HCT116 (cell line): ENCODE measurements around the gene ZNF561. TPM values are rescaled to one million over a fixed set of nuclear protein-coding genes. Genes with fewer than 3 reads are reported as not detected.

Source experiments
- ATAC-seq: fragments of 200-7000 bp; cut with Tn5 transposase; 2 replicates; pipeline ENCODE4 v1.9.1; 2020; ENCODE audit warnings: mild to moderate bottlenecking, moderate library complexity
- BruUV-seq: library from RNA; stranded (reverse); fragments of 400-500 nt; replicated peaks from 2 replicates; lab custom pipeline; 2021; lab: Mats Ljungman, UMichigan
- CTCF ChIA-PET: fragments of 300-600 bp; sonication (Branson Sonifier 250); formaldehyde crosslinking; loops from one replicate; lab custom pipeline; 2021; ENCODE audit warnings: antibody characterized with exemption; lab: Charles Lee
- POLR2A ChIA-PET: fragments of 300-600, 350-600 bp; sonication (Branson Sonifier 250); formaldehyde crosslinking; loops from one replicate; lab custom pipeline; 2021; ENCODE audit warnings: antibody characterized with exemption; lab: Charles Lee
- RAD21 ChIA-PET, 2 experiments: fragments of 300-600 bp; sonication (Branson Sonifier 250); formaldehyde crosslinking; loops; one replicate each; lab custom pipeline; 2023; ENCODE audit warnings: low total read pairs in 2 of 2; ENCODE audit not compliant: uncharacterized antibody in 2 of 2, unreplicated experiment in 2 of 2, low non-redundant PET in 1 of 2; lab: Charles Lee
- DNase-seq: peaks from one replicate; pipeline ENCODE4 v3.0.0-alpha.2; 2010; ENCODE audit warnings: low read depth, low spot score
- H2AFZ ChIP-seq: fragments of 200-600 bp; shearing (Covaris generic), sonication (generic); 2 replicates; pipeline ENCODE4 v1.6.1; 2017; ENCODE audit warnings: low read depth, mixed run types, mixed read lengths, antibody characterized with exemption, low read length; ENCODE audit not compliant: poor library complexity, severe bottlenecking
- H3K27ac ChIP-seq: 2 replicates; pipeline ENCODE4 v1.5.1; 2012; ENCODE audit warnings: low read depth, low read length
- H3K27me3 ChIP-seq: fragments of 200-600 bp; sonication (generic); 2 replicates; pipeline ENCODE4 v1.6.1; 2016; ENCODE audit warnings: mixed run types, low read length, mixed read lengths; ENCODE audit not compliant: insufficient read depth
- H3K36me3 ChIP-seq, 2 experiments: fragments of 200-500 bp in 1 of 2; fragments of 200-600 bp in 1 of 2; sonication (Bioruptor generic) in 1 of 2; sonication (generic) in 1 of 2; 2 replicates each; pipeline versions ENCODE4 v1.5.1 to v1.6.1; 2014 to 2016; ENCODE audit warnings: low read length in 2 of 2, inconsistent platforms in 1 of 2, mixed read lengths in 1 of 2, mixed run types in 1 of 2; ENCODE audit not compliant: insufficient read depth in 2 of 2, control insufficient read depth in 1 of 2
- H3K4me1 ChIP-seq, 2 experiments: fragments of 200-600 bp in 1 of 2; sonication (generic) in 1 of 2; 2 replicates each; pipeline versions ENCODE4 v1.5.1 to v1.6.1; 2012 to 2017; ENCODE audit warnings: low read length in 2 of 2, inconsistent platforms in 1 of 2, mild to moderate bottlenecking in 1 of 2, mixed read lengths in 1 of 2, mixed run types in 1 of 2, moderate library complexity in 1 of 2; ENCODE audit not compliant: insufficient read depth in 2 of 2, control insufficient read depth in 1 of 2
- H3K4me2 ChIP-seq: fragments of 200-600 bp; sonication (generic); 2 replicates; pipeline ENCODE4 v1.6.1; 2017; ENCODE audit warnings: mixed run types, low read length, mixed read lengths
- H3K4me3 ChIP-seq, 2 experiments: fragments of 200-600 bp in 1 of 2; sonication (generic) in 1 of 2; replicated peaks in 1 of 2; 2 replicates each; pipeline ENCODE4 v1.5.1; 2011 to 2016; ENCODE audit warnings: low read length in 2 of 2, control low read depth in 1 of 2, low read depth in 1 of 2, mild to moderate bottlenecking in 1 of 2, mixed read lengths in 1 of 2, mixed run types in 1 of 2
- H3K79me2 ChIP-seq: fragments of 200-600 bp; sonication (generic); 2 replicates; pipeline ENCODE4 v1.6.1; 2017; ENCODE audit warnings: mild to moderate bottlenecking, mixed run types, low read length, moderate library complexity, mixed read lengths; ENCODE audit not compliant: insufficient read depth
- H3K9ac ChIP-seq: fragments of 200-600 bp; sonication (generic); 2 replicates; pipeline ENCODE4 v1.6.1; 2016; ENCODE audit warnings: low read length, mixed read lengths
- H3K9me2 ChIP-seq: fragments of 200-600 bp; sonication (generic), shearing (Covaris generic); 2 replicates; pipeline ENCODE4 v1.6.1; 2017; ENCODE audit warnings: mixed run types, mild to moderate bottlenecking, moderate library complexity; ENCODE audit not compliant: insufficient read depth
- H3K9me3 ChIP-seq, 2 experiments: fragments of 200-500 bp in 1 of 2; fragments of 200-600 bp in 1 of 2; sonication (Bioruptor generic) in 1 of 2; sonication (generic) in 1 of 2; 2 replicates each; pipeline ENCODE4 v1.6.1; 2014 to 2017; ENCODE audit warnings: low read length in 2 of 2, mixed read lengths in 2 of 2, inconsistent platforms in 1 of 2, low read depth in 1 of 2, mild to moderate bottlenecking in 1 of 2, mixed run types in 1 of 2, moderate library complexity in 1 of 2; ENCODE audit not compliant: control insufficient read depth in 1 of 2, insufficient read depth in 1 of 2
- H4K20me1 ChIP-seq: fragments of 200-600 bp; sonication (generic), shearing (Covaris generic); 2 replicates; pipeline ENCODE4 v1.6.1; 2017; ENCODE audit warnings: mixed run types, mild to moderate bottlenecking, moderate library complexity; ENCODE audit not compliant: insufficient read depth
- EZH2phosphoT487 ChIP-seq: fragments of 200-600 bp; IDR thresholded peaks from 2 replicates; pipeline ENCODE4 v1.6.1; 2018; ENCODE audit warnings: antibody characterized with exemption, borderline replicate concordance
- FOSL1 ChIP-seq: IDR thresholded peaks from 2 replicates; pipeline ENCODE4 v1.6.1; 2012; ENCODE audit warnings: low read depth
- JUND ChIP-seq: IDR thresholded peaks from 2 replicates; pipeline ENCODE4 v1.6.1; 2012
- RAD21 ChIP-seq: IDR thresholded peaks from 2 replicates; pipeline ENCODE4 v1.6.1; 2012; ENCODE audit warnings: low read depth, mild to moderate bottlenecking
- SP1 ChIP-seq: IDR thresholded peaks from 2 replicates; pipeline ENCODE4 v1.6.1; 2012; ENCODE audit warnings: low read depth
- YY1 ChIP-seq: IDR thresholded peaks from 2 replicates; pipeline ENCODE4 v1.6.1; 2011; ENCODE audit warnings: low read length, low read depth, moderate library complexity, mild to moderate bottlenecking; ENCODE audit not compliant: insufficient replicate concordance; ENCODE audit errors: extremely low read depth
- ZBTB33 ChIP-seq: IDR thresholded peaks from 2 replicates; pipeline ENCODE4 v1.6.1; 2011; ENCODE audit warnings: mild to moderate bottlenecking, low read length, moderate library complexity; ENCODE audit not compliant: insufficient replicate concordance; ENCODE audit errors: extremely low read depth
- ZFX ChIP-seq: fragments of 450-650 bp; IDR thresholded peaks from 2 replicates; pipeline ENCODE4 v1.6.1; 2017
- ZNF274 ChIP-seq: fragments of 200-500 bp; sonication (Bioruptor generic); IDR thresholded peaks from 2 replicates; pipeline ENCODE4 v1.6.1; 2014; ENCODE audit warnings: mild to moderate bottlenecking, low read depth, low read length, inconsistent platforms
- intact Hi-C: fragments of 100-400 bp; cut with micrococcal nuclease; formaldehyde crosslinking; loops from 2 replicates; pipeline ENCODE4 v1.10.0; 2022
- total RNA-seq: library from RNA; stranded (reverse); gene quantifications from one replicate; pipeline ENCODE4 v1.2.1, GENCODE V29; 2021; ENCODE audit not compliant: unreplicated experiment
- TF ChIP-seq, protein P1 (sequence below): IDR thresholded peaks from 2 replicates; pipeline ENCODE4 v1.6.1; 2012; ENCODE audit warnings: low read depth

ZNF561 gene
- total RNA-seq, 1 experiment from 2014 or later = 31.3 TPM

DNA sequence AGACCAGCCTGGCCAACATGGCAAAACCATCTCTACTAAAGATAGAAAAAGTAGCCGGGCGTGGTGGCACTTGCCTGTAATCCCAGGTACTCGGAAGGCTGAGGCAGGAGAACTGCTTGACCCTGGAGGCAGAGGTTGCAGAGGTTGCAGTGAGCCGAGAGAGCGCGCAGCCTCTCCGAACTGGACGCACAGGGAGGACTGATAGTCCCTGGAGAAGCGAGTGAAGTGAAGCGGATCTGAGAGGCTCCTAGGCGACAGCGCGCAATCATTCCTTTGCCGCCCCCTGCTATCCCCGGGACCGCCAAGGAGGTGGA, 233 bp downstream of the ZNF561 start:
- ChIA-PET CTCF (interaction anchor here (0.9 kb wide), 1 partner anchor 176 kb away, joined by 4 read pairs; no protein-coding TSS in a partner anchor), RAD21 (no interaction called here), POLR2A (interaction anchor here (0.8 kb wide), 1 partner anchor 198 kb away, joined by 3 read pairs; the partner anchor contains the start of gene FBXL12)
- TF ChIP-seq EZH2phosphoT487 = no peak
- no peak for TF ChIP-seq ZFX
- TF ChIP-seq, protein P1, sequence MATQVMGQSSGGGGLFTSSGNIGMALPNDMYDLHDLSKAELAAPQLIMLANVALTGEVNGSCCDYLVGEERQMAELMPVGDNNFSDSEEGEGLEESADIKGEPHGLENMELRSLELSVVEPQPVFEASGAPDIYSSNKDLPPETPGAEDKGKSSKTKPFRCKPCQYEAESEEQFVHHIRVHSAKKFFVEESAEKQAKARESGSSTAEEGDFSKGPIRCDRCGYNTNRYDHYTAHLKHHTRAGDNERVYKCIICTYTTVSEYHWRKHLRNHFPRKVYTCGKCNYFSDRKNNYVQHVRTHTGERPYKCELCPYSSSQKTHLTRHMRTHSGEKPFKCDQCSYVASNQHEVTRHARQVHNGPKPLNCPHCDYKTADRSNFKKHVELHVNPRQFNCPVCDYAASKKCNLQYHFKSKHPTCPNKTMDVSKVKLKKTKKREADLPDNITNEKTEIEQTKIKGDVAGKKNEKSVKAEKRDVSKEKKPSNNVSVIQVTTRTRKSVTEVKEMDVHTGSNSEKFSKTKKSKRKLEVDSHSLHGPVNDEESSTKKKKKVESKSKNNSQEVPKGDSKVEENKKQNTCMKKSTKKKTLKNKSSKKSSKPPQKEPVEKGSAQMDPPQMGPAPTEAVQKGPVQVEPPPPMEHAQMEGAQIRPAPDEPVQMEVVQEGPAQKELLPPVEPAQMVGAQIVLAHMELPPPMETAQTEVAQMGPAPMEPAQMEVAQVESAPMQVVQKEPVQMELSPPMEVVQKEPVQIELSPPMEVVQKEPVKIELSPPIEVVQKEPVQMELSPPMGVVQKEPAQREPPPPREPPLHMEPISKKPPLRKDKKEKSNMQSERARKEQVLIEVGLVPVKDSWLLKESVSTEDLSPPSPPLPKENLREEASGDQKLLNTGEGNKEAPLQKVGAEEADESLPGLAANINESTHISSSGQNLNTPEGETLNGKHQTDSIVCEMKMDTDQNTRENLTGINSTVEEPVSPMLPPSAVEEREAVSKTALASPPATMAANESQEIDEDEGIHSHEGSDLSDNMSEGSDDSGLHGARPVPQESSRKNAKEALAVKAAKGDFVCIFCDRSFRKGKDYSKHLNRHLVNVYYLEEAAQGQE = no peak
- no peak for TF ChIP-seq FOSL1
- no peak for TF ChIP-seq YY1
- no peak for TF ChIP-seq ZBTB33
- TF ChIP-seq RAD21 = no peak
- TF ChIP-seq SP1 = no peak
- no peak for TF ChIP-seq ZNF274
- no peak for TF ChIP-seq JUND
- Histone ChIP-seq H3K4me3 (peak overlapping the region; percentile 92 to 97), H4K20me1 (no peaks in the 10 kb centered on the region), H3K79me2 (peaks cover 24% of the 10 kb centered on the region), H3K9ac (peak overlapping the region; percentile 83), H3K4me1 (peaks cover 3 to 13% of the 10 kb centered on the region in 2 experiments; a peak in 3 of 4 replicates), H3K36me3 (peaks cover 27 to 33% of the 10 kb centered on the region in 2 experiments), H3K4me2 (peak overlapping the region; percentile 81), H3K27ac (peak overlapping the region; percentile 81), H2AFZ (peak overlapping the region; percentile 79), H3K9me3 (no peaks in the 10 kb centered on the region), H3K9me2 (no peaks in the 10 kb centered on the region), H3K27me3 (no peaks in the 10 kb centered on the region)
- no peak for DNase-seq
- intact Hi-C loops = loop anchor here (5.0 to 10.0 kb wide), 3 partner anchors 33 to 478 kb away; partner anchors contain the start of gene ZNF317
- BruUV-seq = no TSS peak
- peak; percentile 63 for ATAC-seq
